Liver (tissue), 9 donors: Measurements from ENCODE around the gene GPD2. TPM values are rescaled to one million over a fixed set of nuclear protein-coding genes. Genes with fewer than 3 reads are reported as not detected.

Source experiments
- DNase-seq: peaks from one replicate; pipeline ENCODE4 v3.0.0-alpha.2; 2017; ENCODE audit warnings: low spot score
- H3K27ac ChIP-seq, 2 donors: one replicate each; pipeline ENCODE4 v1.7.0; 2013; ENCODE audit warnings: inconsistent platforms in 2 of 2, low read length in 2 of 2, control low read depth in 1 of 2, low read depth in 1 of 2, mild to moderate bottlenecking in 1 of 2
- H3K27me3 ChIP-seq, 4 donors: one replicate each; pipeline versions ENCODE4 v1.6.1 to v1.7.0; 2013; ENCODE audit warnings: low read length in 3 of 4, inconsistent platforms in 1 of 4, mild to moderate bottlenecking in 1 of 4, moderate library complexity in 1 of 4; ENCODE audit not compliant: control insufficient read depth in 4 of 4, insufficient read depth in 4 of 4
- H3K36me3 ChIP-seq, 4 donors: one replicate each; pipeline versions ENCODE4 v1.6.1 to v1.7.0; 2013; ENCODE audit warnings: low read length in 3 of 4, mild to moderate bottlenecking in 3 of 4, low read depth in 1 of 4, moderate library complexity in 1 of 4; ENCODE audit not compliant: control insufficient read depth in 4 of 4, insufficient read depth in 3 of 4
- H3K4me1 ChIP-seq, 4 donors: one replicate each; pipeline versions ENCODE4 v1.6.1 to v1.7.0; 2013; ENCODE audit warnings: low read length in 3 of 4, mild to moderate bottlenecking in 3 of 4, moderate library complexity in 1 of 4; ENCODE audit not compliant: control insufficient read depth in 4 of 4, insufficient read depth in 4 of 4
- H3K4me3 ChIP-seq, 3 donors: one replicate each; pipeline versions ENCODE4 v1.6.1 to v1.7.0; 2013; ENCODE audit warnings: low read length in 3 of 3, control low read depth in 1 of 3, low read depth in 1 of 3, mild to moderate bottlenecking in 1 of 3
- H3K9ac ChIP-seq, 2 donors: one replicate each; pipeline ENCODE4 v1.7.0; 2013; ENCODE audit warnings: low read length in 2 of 2, mild to moderate bottlenecking in 2 of 2, moderate library complexity in 2 of 2, control low read depth in 1 of 2, low read depth in 1 of 2
- H3K9me3 ChIP-seq, 4 donors: one replicate each; pipeline versions ENCODE4 v1.6.1 to v1.7.0; 2013; ENCODE audit warnings: low read length in 3 of 4; ENCODE audit not compliant: control insufficient read depth in 4 of 4
- EGR1 ChIP-seq, 2 donors: IDR thresholded peaks; 2 replicates each; pipeline ENCODE4 v1.6.1; 2016 to 2018; ENCODE audit warnings: antibody characterized with exemption in 2 of 2, low read depth in 2 of 2
- FOXA1 ChIP-seq: IDR thresholded peaks from 2 replicates; pipeline ENCODE4 v1.6.1; 2016; ENCODE audit warnings: antibody characterized with exemption
- FOXA2 ChIP-seq: IDR thresholded peaks from 2 replicates; pipeline ENCODE4 v1.6.1; 2016; ENCODE audit warnings: antibody characterized with exemption
- GABPA ChIP-seq, 2 donors: IDR thresholded peaks in 1 of 2; conservative IDR thresholded peaks in 1 of 2; 2 replicates each; pipeline ENCODE4 v1.6.1; 2016; ENCODE audit warnings: antibody characterized with exemption in 2 of 2, mild to moderate bottlenecking in 1 of 2, moderate library complexity in 1 of 2
- HNF4A ChIP-seq, 2 donors: conservative IDR thresholded peaks; 2 replicates each; pipeline ENCODE4 v1.6.1; 2016; ENCODE audit warnings: antibody characterized with exemption in 2 of 2, mild to moderate bottlenecking in 2 of 2
- JUND ChIP-seq, 2 donors: IDR thresholded peaks; 2 replicates each; pipeline ENCODE4 v1.6.1; 2016; ENCODE audit warnings: antibody characterized with exemption in 2 of 2
- MAX ChIP-seq: IDR thresholded peaks from 2 replicates; pipeline ENCODE4 v1.6.1; 2016; ENCODE audit warnings: antibody characterized with exemption
- NR2F2 ChIP-seq: IDR thresholded peaks from 2 replicates; pipeline ENCODE4 v1.6.1; 2016; ENCODE audit warnings: antibody characterized with exemption
- RAD21 ChIP-seq, 2 donors: IDR thresholded peaks; 2 replicates each; pipeline ENCODE4 v1.6.1; 2016; ENCODE audit warnings: antibody characterized with exemption in 2 of 2, mild to moderate bottlenecking in 2 of 2
- RXRA ChIP-seq, 2 donors: IDR thresholded peaks; 2 replicates each; pipeline ENCODE4 v1.6.1; 2017 to 2018; ENCODE audit warnings: antibody characterized with exemption in 2 of 2, mild to moderate bottlenecking in 1 of 2
- SP1 ChIP-seq: IDR thresholded peaks from 2 replicates; pipeline ENCODE4 v1.6.1; 2018; ENCODE audit warnings: antibody characterized with exemption, mild to moderate bottlenecking
- TAF1 ChIP-seq: conservative IDR thresholded peaks from 2 replicates; pipeline ENCODE4 v1.6.1; 2016; ENCODE audit warnings: antibody characterized with exemption, mild to moderate bottlenecking
- WGBS: extraction: QIAGEN DNeasy Blood & Tissue Kit; methylation state at CpG from one replicate; pipeline ENCODE4 v1.1.7; 2013; 5-methylcytosine and 5-hydroxymethylcytosine counted together
- polyA plus RNA-seq, 2 donors: library from polyadenylated mRNA; stranded (reverse) in 1 of 2; unstranded in 1 of 2; fragments of 200-250 nt in 1 of 2; fragments of >200 nt in 1 of 2; fragmentation: Nextera tagmentation in 1 of 2; extraction: Ambion mirVana in 1 of 2; gene quantifications; one replicate each; pipeline versions ENCODE4 v1.2.1 to v1.2.3, GENCODE V29; 2013 to 2015
- total RNA-seq, 2 donors: library from RNA; depleted of rRNA; stranded (reverse); fragments of >200 nt; gene quantifications; one replicate each; pipeline ENCODE4 v1.2.3, GENCODE V29; 2014
- TF ChIP-seq, protein P1 (sequence below): IDR thresholded peaks from 2 replicates; pipeline ENCODE4 v1.6.1; 2016; ENCODE audit warnings: antibody characterized with exemption
- TF ChIP-seq, protein P2 (sequence below): fragments of 150-350 bp; IDR thresholded peaks from 2 replicates; pipeline ENCODE4 v1.5.1; 2017; ENCODE audit warnings: improper control_type of control experiment, low read depth, low read length; ENCODE audit not compliant: missing input control
- donor health status: healthy.
- donor health status: healthy.
- donor health status: healthy.
- donor health status: healthy.
- donor health status: healthy.

Gene GPD2
- total and polyA plus RNA-seq, 4 donors, result 1.4 to 14.3 (median 6.1) TPM

- H3K36me3 ChIP-seq, result peaks cover 0 to 3% (median 0%) of the 10 kb centered on the region in 4 donors
- TF ChIP-seq SP1, result no peak
- TF ChIP-seq MAX, result no peak
- no peak for TF ChIP-seq FOXA1
- no peak for TF ChIP-seq FOXA2
- TF ChIP-seq HNF4A (conservative IDR thresholded peaks at IDR 0.05), result no peak
- no peak for TF ChIP-seq RAD21 (IDR thresholded peaks at IDR 0.05)
- TF ChIP-seq JUND (IDR thresholded peaks at IDR 0.05), result no peak
- TF ChIP-seq EGR1 (IDR thresholded peaks at IDR 0.05; ENCODE audit: low read depth in 2 of 2), result no peak
- TF ChIP-seq GABPA (IDR thresholded peaks at IDR 0.05 in 1 of 2, conservative IDR thresholded peaks at IDR 0.05 in 1 of 2), result no peak
- H3K4me1 ChIP-seq, result no peaks in the 10 kb centered on the region
- no peak overlapping the region for H3K27ac ChIP-seq
- no peaks in the 10 kb centered on the region for H3K9me3 ChIP-seq
- H3K9ac ChIP-seq, result no peak overlapping the region
- H3K4me3 ChIP-seq, result no peak overlapping the region
- H3K27me3 ChIP-seq, result no peaks in the 10 kb centered on the region
- WGBS, result 94% methylated on average over 2 of the region's 2 CpGs
- DNase-seq, result no peak
Observed at GRCh38 chr2:156586621-156587020, 150.4 kb downstream of the GPD2 start.

DNA sequence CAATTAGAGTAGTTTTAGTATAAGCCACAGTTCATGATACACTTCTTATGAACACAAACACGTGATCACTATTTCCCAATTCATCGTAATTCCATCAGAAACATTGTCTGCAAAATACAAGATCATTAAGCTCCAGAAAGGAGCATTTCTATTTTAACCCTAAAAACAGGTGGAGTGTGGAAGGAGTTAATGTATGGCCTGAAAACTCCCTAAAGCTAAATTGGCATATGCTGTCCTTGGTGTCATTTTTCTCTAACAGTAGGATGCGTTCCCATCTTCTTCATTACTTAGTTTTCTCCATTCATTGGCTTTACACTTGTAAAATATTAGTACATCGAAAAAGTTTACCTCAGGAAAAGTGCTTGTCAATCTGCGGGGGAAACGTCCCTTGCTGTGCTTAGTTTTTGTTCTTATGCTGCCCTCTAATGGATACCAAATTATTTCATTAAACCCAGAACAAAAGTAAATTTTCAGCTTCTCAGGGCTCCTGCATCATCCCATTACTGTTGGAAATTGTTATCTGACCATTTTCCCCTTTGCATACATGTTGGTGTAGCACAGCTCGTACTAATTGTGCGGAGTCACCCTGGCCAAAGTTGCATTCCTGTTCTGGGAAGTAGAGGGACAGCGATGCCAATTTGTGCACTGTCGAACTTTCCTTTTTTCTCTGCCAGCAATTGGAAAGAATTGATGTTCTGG lies 153.4 kb downstream of the GPD2 start:
- no peaks in the 10 kb centered on the region for H3K4me1 ChIP-seq
- H3K27ac ChIP-seq, result no peak overlapping the region
- no peak for DNase-seq
- no peaks in the 10 kb centered on the region for H3K27me3 ChIP-seq
- no peaks in the 10 kb centered on the region for H3K9me3 ChIP-seq
- TF ChIP-seq, protein P1, sequence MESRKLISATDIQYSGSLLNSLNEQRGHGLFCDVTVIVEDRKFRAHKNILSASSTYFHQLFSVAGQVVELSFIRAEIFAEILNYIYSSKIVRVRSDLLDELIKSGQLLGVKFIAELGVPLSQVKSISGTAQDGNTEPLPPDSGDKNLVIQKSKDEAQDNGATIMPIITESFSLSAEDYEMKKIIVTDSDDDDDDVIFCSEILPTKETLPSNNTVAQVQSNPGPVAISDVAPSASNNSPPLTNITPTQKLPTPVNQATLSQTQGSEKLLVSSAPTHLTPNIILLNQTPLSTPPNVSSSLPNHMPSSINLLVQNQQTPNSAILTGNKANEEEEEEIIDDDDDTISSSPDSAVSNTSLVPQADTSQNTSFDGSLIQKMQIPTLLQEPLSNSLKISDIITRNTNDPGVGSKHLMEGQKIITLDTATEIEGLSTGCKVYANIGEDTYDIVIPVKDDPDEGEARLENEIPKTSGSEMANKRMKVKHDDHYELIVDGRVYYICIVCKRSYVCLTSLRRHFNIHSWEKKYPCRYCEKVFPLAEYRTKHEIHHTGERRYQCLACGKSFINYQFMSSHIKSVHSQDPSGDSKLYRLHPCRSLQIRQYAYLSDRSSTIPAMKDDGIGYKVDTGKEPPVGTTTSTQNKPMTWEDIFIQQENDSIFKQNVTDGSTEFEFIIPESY, result no peak
- TF ChIP-seq RAD21 (IDR thresholded peaks at IDR 0.05) (peak; percentile 93 to 95), RXRA (IDR thresholded peaks at IDR 0.05) (no peak), TAF1 (no peak), NR2F2 (no peak), GABPA (IDR thresholded peaks at IDR 0.05 in 1 of 2, conservative IDR thresholded peaks at IDR 0.05 in 1 of 2) (no peak), SP1 (no peak)
- TF ChIP-seq, protein P2, sequence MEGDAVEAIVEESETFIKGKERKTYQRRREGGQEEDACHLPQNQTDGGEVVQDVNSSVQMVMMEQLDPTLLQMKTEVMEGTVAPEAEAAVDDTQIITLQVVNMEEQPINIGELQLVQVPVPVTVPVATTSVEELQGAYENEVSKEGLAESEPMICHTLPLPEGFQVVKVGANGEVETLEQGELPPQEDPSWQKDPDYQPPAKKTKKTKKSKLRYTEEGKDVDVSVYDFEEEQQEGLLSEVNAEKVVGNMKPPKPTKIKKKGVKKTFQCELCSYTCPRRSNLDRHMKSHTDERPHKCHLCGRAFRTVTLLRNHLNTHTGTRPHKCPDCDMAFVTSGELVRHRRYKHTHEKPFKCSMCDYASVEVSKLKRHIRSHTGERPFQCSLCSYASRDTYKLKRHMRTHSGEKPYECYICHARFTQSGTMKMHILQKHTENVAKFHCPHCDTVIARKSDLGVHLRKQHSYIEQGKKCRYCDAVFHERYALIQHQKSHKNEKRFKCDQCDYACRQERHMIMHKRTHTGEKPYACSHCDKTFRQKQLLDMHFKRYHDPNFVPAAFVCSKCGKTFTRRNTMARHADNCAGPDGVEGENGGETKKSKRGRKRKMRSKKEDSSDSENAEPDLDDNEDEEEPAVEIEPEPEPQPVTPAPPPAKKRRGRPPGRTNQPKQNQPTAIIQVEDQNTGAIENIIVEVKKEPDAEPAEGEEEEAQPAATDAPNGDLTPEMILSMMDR, result peak; percentile 57
- 36% methylated on average over 10 of the region's 10 CpGs for WGBS
- H3K9ac ChIP-seq, result no peak overlapping the region
- no peaks in the 10 kb centered on the region for H3K36me3 ChIP-seq
- no peak overlapping the region for H3K4me3 ChIP-seq
